GM06990 (cell line): ENCODE results near the gene PIEZO1.

Experiments used
- DNase-seq: peaks from one replicate; pipeline ENCODE4 v3.0.0-alpha.2; 2011; ENCODE audit not compliant: insufficient read length; ENCODE audit errors: extremely low read depth
- H3K27me3 ChIP-seq: replicated peaks from 2 replicates; pipeline ENCODE4 v1.6.0; 2011; ENCODE audit warnings: low read length; ENCODE audit not compliant: control insufficient read depth, insufficient read depth
- H3K36me3 ChIP-seq: 2 replicates; pipeline ENCODE4 v1.5.1; 2011; ENCODE audit warnings: low read length; ENCODE audit not compliant: control insufficient read depth, insufficient read depth
- H3K4me3 ChIP-seq: replicated peaks from 2 replicates; pipeline ENCODE4 v1.5.1; 2011; ENCODE audit warnings: low read depth, mild to moderate bottlenecking, control low read depth, low read length
- CTCF ChIP-seq: IDR thresholded peaks from 2 replicates; pipeline ENCODE4 v1.5.1; 2011; ENCODE audit warnings: low read length, control low read depth, mild to moderate bottlenecking, inconsistent platforms; ENCODE audit not compliant: insufficient read depth, poor library complexity, severe bottlenecking

Gene PIEZO1

GRCh38 chr16:88815227-88815626 is 30.2 kb upstream of the PIEZO1 start:
- DNase-seq: no peak

GRCh38 chr16:88814144-88814502 is 29.1 kb upstream of the PIEZO1 start:
- no peak for TF ChIP-seq CTCF
- Histone ChIP-seq H3K27me3 (no peaks in the 10 kb centered on the region), H3K4me3 (no peak overlapping the region), H3K36me3 (peaks cover 9% of the 10 kb centered on the region)
- no peak for DNase-seq

More at GRCh38 chr16:88815227-88815626, 30.2 kb upstream of the PIEZO1 start:
- Histone ChIP-seq H3K27me3 (no peaks in the 10 kb centered on the region), H3K36me3 (no peaks in the 10 kb centered on the region), H3K4me3 (no peak overlapping the region)
- no peak for TF ChIP-seq CTCF

- Histone ChIP-seq H3K27me3 (no peaks in the 10 kb centered on the region), H3K4me3 (no peak overlapping the region), H3K36me3 (peaks cover 12% of the 10 kb centered on the region)
- no peak for TF ChIP-seq CTCF
- DNase-seq: no peak
Observed at GRCh38 chr16:88813269-88814143, 28.5 kb upstream of the PIEZO1 start.

- no peak for TF ChIP-seq CTCF
- peaks cover 20% of the 10 kb centered on the region for H3K36me3 ChIP-seq
Observed at GRCh38 chr16:88812513-88813268, 27.7 kb upstream of the PIEZO1 start.

GRCh38 chr16:88811769-88812512 is 26.9 kb upstream of the PIEZO1 start, which contains the start of gene APRT:
Gene APRT, minus strand, starts transcription at chr16:88811928. Its CDS starts 29 bp downstream, at chr16:88811899.
- Histone ChIP-seq H3K27me3 (no peaks in the 10 kb centered on the region), H3K4me3 (peak within 1 kb of the TSS; percentile 88), H3K36me3 (peaks cover 25% of the 10 kb centered on the region)
- peak; percentile 97 for DNase-seq
- peak; percentile 6 for TF ChIP-seq CTCF

More at GRCh38 chr16:88812513-88813268, 27.7 kb upstream of the PIEZO1 start:
- no peak for DNase-seq
- Histone ChIP-seq H3K27me3 (no peaks in the 10 kb centered on the region), H3K4me3 (peak overlapping the region; percentile 88)
